GM20000 (cell line): ENCODE data around the gene CDON.

Experiments used
- DNase-seq: peaks from one replicate; pipeline ENCODE4 v3.0.0; 2012; ENCODE audit warnings: low spot score
- TF ChIP-seq, protein P1 (sequence below): IDR thresholded peaks from 2 replicates; pipeline ENCODE4 v1.5.1; 2012; ENCODE audit warnings: mild to moderate bottlenecking, control low read depth; ENCODE audit errors: extremely low read depth, missing control alignments

CDON gene

GRCh38 chr11:126105022-126105747, 42.5 kb upstream of the CDON start:
- no peak for DNase-seq
- TF ChIP-seq, protein P1, sequence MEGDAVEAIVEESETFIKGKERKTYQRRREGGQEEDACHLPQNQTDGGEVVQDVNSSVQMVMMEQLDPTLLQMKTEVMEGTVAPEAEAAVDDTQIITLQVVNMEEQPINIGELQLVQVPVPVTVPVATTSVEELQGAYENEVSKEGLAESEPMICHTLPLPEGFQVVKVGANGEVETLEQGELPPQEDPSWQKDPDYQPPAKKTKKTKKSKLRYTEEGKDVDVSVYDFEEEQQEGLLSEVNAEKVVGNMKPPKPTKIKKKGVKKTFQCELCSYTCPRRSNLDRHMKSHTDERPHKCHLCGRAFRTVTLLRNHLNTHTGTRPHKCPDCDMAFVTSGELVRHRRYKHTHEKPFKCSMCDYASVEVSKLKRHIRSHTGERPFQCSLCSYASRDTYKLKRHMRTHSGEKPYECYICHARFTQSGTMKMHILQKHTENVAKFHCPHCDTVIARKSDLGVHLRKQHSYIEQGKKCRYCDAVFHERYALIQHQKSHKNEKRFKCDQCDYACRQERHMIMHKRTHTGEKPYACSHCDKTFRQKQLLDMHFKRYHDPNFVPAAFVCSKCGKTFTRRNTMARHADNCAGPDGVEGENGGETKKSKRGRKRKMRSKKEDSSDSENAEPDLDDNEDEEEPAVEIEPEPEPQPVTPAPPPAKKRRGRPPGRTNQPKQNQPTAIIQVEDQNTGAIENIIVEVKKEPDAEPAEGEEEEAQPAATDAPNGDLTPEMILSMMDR = no peak

GRCh38 chr11:126104420-126104819, 41.8 kb upstream of the CDON start:
- DNase-seq = no peak

GRCh38 chr11:126103150-126103549, 40.5 kb upstream of the CDON start:
- DNase-seq = no peak
- TF ChIP-seq, protein P1 = no peak

More at GRCh38 chr11:126104420-126104819, 41.8 kb upstream of the CDON start:
- TF ChIP-seq, protein P1 = no peak

DNA sequence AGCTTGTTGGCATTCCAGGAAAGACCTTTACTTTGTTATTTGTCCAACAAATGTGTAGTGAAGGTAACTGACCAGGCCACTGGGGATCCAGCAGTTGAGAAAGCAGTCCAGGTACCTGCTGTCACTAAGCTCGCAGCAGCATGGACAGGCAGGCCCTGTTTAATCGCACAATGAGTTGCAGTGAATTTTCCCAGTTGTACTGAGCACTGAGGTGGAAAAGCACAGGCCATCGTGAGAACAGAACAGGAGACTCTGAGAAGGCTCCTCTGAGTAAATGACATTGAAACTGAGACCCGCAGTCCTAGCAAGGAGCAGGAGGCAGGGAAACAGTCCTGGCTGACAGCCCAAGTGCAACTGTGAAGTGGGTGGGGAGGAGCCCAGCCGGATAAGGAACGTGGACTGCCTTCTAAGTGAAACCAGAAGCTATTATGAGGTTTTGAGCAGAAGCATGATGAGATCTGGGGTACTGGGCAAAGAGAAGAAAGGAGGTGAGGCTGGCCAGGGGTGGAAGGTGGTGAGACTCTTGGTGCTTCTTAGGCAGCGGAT, 39.8 kb upstream of the CDON start:
- no peak for DNase-seq
- TF ChIP-seq, protein P1 = no peak

DNA sequence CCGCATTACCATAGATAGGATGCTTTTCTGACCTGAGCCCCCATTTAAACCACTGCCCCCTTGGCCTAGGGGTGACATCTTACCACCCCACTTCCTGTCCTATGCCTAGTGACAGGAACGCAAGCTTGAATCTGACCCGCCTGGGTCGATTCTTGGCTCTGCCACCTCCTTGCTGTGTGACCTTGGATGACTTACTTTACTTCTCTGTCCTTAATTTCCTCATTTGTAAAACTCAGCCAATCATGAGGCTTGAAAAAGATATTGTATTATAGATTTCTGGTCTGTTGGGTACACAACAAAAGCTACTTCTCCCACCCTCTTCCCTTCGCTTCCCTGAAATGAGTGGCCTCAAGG, 39.2 kb upstream of the CDON start:
- TF ChIP-seq, protein P1 = no peak
- DNase-seq = no peak

GRCh38 chr11:126101251-126101929, 38.7 kb upstream of the CDON start:
- DNase-seq = no peak
- TF ChIP-seq, protein P1 = no peak

DNA sequence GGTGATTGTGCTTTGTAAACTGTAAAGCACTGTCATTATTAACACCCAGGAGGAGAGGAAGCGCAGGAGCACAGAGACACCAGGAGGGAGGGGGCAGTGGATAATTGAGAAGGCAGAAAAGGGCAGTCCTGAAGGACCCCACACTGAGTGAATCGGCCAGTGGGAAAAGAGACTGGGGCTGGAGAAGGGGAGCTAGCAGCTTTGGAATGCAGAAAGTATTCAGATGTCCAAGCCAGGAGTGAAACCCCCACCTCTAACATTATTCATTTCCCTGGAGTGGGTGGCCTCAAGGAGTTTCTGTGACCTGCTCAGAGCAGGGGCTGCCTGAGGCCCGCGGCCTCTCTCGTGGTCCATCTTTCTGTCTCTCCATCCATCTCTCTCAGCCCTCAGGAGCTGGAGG, 38.0 kb upstream of the CDON start:
- no peak for DNase-seq
- TF ChIP-seq, protein P1 = no peak
